Upper lobe of left lung (tissue), 4 donors: ENCODE results near the gene PRR23B.

Source experiments
- EP300 ChIP-seq, 4 donors: sonication (generic); formaldehyde crosslinking; IDR thresholded peaks; one replicate each; pipeline ENCODE4 v1.5.1; 2017; ENCODE audit warnings: antibody characterized with exemption in 4 of 4, control low read depth in 2 of 4
- POLR2A ChIP-seq, 4 donors: fragments of 450-650 bp; IDR thresholded peaks; one replicate each; pipeline ENCODE4 v1.5.1; 2016 to 2017; ENCODE audit warnings: antibody characterized with exemption in 4 of 4, mild to moderate bottlenecking in 2 of 4
- POLR2AphosphoS5 ChIP-seq, 2 donors: sonication (generic); formaldehyde crosslinking; IDR thresholded peaks; one replicate each; pipeline ENCODE4 v1.5.1; 2017; ENCODE audit warnings: antibody characterized with exemption in 2 of 2
- TF ChIP-seq, protein P1 (sequence below), 6 experiments: fragments of 450-650 bp in 4 of 6; fragments of 200-600 bp in 2 of 6; sonication (generic) in 2 of 6; IDR thresholded peaks; one replicate each; pipeline ENCODE4 v1.5.1; 2016 to 2019; ENCODE audit warnings: antibody characterized with exemption in 6 of 6

GRCh38 chr3:139006051-139006716, 14.5 kb downstream of the PRR23B start, which contains the start of gene PRR23A:
- TF ChIP-seq POLR2A (IDR thresholded peaks at IDR 0.05) (no peak), POLR2AphosphoS5 (IDR thresholded peaks at IDR 0.05) (no peak), EP300 (IDR thresholded peaks at IDR 0.05) (no peak)
- TF ChIP-seq, protein P1, sequence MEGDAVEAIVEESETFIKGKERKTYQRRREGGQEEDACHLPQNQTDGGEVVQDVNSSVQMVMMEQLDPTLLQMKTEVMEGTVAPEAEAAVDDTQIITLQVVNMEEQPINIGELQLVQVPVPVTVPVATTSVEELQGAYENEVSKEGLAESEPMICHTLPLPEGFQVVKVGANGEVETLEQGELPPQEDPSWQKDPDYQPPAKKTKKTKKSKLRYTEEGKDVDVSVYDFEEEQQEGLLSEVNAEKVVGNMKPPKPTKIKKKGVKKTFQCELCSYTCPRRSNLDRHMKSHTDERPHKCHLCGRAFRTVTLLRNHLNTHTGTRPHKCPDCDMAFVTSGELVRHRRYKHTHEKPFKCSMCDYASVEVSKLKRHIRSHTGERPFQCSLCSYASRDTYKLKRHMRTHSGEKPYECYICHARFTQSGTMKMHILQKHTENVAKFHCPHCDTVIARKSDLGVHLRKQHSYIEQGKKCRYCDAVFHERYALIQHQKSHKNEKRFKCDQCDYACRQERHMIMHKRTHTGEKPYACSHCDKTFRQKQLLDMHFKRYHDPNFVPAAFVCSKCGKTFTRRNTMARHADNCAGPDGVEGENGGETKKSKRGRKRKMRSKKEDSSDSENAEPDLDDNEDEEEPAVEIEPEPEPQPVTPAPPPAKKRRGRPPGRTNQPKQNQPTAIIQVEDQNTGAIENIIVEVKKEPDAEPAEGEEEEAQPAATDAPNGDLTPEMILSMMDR (IDR thresholded peaks at IDR 0.05): no peak
